KG1 (cell line): ENCODE measurements around the gene SS18L1.
"Not testable (repeated sequence)": the region's sequence is repeated elsewhere in the genome, so short reads cannot be mapped to it uniquely, and the experiment has no call there.

Experiments
- DNase-seq: peaks from one replicate; lab custom pipeline; 2025; lab: John Stamatoyannopoulos, UW

The SS18L1 gene

GRCh38 chr20:62143081-62143956, at the start of gene SS18L1, which contains the start of gene PSMA7:
TSS of gene SS18L1 (plus strand) at chr20:62143769. CDS start at chr20:62143821, 52 bp downstream.
TSS of gene PSMA7 (minus strand) at chr20:62143394. CDS start at chr20:62143303, 91 bp downstream.
- DNase-seq: peak; percentile 66

DNA sequence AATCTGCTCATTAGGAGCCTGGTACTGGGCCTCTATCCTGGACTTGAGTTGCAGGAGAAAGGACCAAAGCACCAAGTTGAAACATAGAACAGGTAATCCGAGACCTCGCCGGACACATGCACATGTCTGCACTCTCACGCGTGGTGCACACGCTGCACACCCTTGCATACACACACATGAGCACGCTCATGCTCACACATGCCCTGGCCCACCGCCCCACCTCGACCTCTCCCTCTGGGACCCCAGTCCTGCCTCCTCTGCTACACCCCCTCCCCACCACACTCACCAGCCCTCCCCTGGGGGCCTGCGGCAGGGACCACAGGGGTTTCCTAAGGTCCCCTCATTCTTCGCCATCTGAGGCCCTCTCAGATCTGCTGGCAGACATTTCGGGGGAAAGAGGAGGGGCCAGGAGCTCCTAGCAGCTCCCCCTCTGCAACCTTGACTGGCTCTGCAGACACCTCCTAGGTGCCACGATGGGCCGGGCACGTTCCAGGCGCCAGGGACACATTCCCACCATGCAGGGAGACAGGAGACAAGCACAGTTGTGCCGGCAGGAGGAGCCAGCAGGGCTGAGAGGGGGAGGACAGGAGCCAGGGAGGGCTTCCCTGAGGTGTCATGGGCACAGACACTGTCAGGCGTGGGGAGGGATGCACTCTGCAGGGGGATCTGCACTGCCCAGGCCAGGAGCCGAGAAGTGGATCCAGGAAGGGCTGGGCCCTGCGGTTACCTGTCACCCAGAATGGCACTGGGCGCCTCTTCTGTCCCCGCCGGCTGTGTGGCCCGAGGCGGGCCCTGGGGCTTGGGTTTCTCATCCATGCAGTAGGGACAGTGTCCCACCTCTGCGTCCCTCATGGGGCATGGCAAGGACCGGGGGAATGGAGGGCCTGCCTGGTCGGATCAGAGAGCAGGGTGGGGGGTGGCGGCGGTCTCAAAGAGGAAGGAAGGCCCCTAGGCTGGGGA, 46.9 kb upstream of the SS18L1 start:
- DNase-seq: no peak

DNA sequence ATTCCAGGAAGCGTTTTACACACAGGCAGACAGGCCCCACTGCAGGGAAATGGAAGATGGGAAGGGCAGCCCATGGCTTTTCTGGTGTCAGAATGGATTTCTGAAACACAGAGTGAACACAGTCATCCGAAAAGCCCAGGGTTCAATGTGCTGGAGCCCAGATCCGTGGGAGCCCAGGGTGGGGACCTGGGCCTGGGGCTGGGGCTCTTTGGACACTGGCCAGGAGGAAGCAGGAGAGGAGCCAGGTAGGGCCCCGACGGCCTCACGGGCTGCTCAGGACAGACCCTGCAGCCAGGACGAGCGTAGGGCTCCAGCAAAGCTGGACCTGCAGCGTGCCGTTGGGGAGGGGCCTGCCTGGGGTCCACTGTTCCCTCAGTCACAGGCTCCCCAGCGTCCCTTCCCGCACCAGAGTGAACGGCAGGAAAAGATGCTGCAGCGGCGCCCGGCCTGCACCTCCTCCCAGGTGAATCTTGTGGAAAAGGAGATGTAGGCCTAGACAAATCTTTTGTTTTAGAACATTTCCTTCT, 45.6 kb upstream of the SS18L1 start:
- no peak for DNase-seq

GRCh38 chr20:62101078-62101477, 42.5 kb upstream of the SS18L1 start:
- DNase-seq: no peak

DNA sequence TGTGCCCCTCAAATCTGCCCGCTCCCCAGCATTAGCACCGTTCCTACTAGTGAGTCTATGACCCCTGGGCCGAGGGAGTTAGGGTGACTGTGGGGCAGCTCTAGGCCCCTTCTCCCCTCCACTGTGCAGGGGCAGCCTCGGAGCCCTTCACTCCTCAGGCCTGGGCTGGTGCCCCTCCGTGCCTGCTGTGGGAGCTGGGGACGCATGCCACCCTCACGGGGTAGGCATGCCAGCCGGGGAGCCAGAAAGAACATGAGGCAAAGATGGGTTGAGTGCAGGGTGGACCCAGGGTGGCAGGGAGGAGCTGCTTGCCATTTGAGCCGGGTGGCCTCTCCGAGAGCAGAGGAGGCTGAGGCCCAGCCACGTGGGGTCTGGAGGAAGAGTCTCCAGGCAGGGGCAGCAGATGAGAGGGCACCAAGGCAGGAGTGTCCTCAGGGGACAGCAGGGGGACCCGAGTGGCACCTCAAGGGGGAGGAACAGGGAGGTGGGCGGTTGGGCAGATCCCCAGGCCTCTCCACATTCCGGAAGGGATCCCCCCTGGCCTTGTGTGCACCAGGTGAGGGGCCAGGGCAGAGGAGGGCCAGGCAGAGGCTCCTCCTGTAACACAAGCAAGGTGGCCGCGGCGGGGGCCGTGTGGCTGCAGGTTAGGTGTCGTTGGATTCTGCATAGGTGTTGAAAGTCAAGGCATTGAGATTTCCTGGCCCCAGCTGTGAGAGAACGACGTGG, 39.9 kb upstream of the SS18L1 start:
- DNase-seq: no peak

DNA sequence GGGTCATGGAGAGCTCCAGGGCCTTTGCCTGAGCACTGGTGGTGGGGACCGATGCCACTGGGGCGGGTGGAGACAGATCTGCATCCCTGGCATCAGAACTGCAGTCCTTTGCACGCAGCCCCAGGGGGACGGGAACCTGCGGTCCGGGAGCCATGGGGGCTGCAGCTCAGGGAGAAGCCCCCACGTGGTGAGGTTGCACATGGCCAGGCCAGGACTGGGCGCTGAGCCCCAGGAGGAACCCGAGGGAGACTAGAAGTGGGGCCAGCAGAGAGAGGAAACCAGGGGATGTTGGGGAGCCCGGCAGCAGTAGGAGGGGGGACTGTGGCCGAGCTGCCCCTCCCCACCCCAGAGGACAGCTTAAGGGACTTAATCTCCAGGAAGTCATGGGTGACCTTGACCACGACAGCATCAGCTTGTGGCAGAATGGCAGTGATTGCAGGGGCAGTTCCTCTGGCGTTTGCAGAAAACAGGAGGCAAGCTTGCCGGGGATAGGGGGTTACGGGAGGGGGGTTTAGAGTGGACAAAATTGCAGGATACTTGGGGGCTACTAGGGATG, 39.3 kb upstream of the SS18L1 start:
- no peak for DNase-seq

DNA sequence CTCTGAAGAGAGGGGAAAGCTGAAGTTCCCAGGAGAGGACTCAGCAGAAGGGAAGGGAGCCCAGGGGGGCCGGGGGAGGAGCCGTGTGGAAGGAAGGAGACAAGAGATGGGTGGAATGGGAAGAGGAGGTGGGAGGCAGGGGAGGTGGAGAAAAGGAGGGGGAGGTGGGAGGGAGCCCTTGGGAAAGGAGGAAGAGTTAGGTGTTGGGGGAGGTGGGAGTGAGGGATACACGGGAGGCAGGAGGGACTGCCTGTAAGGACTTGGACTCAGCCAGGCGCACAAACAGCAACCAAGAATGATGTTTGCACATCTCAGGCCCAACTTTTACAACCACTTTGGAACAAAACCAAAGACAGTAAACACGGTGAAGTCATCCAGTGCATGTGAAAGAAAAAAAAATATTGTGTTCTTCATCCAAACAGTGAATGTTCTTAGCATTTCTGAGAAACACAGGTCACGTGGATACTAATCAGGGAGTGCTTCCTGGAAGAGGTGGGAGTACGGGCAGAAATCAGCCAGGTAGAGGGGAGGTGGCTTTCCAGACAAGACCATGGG, 38.7 kb upstream of the SS18L1 start:
- no peak for DNase-seq

DNA sequence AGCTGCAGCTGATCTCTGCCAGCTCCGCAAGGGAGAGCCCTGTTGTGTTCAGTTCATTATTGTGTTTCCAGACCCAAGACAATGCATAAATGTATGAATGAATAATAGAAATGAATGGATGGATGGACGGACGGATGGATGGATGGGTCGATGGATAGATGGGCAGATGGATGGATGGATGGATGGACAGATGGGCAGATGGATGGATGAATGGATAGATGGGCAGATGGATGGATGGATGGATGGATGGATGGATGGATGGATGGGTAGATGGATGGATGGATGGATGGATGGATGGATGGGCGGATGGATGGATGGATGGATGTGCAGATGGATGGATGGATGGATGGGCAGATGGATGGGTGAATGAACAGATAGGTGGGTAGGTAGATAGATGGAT, 38.0 kb upstream of the SS18L1 start:
- no peak for DNase-seq

- DNase-seq: no peak
Measured at GRCh38 chr20:62111148-62111547, 32.4 kb upstream of the SS18L1 start.

- no peak for DNase-seq
Measured at GRCh38 chr20:62112368-62112767, 31.2 kb upstream of the SS18L1 start.

DNA sequence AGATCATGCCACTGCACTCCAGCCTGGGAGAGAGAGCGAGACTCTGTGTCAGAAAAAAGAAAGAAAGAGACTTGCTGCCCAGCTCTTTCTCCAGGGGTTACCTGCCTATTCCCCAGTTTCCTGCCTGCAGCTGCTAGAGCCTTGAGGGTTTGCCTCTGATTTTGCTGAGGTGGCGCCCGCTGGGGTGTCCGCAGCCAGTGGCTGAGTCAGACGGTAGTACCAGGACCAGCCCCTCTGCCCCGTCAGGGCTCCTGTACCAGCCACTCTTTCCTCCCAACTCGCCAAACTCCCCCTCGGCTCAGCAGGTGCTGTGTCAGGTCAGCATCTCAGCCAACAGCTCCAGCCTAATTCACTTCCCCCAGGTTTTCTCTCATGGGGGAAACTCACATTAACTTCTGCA, 28.7 kb upstream of the SS18L1 start:
- DNase-seq: no peak

DNA sequence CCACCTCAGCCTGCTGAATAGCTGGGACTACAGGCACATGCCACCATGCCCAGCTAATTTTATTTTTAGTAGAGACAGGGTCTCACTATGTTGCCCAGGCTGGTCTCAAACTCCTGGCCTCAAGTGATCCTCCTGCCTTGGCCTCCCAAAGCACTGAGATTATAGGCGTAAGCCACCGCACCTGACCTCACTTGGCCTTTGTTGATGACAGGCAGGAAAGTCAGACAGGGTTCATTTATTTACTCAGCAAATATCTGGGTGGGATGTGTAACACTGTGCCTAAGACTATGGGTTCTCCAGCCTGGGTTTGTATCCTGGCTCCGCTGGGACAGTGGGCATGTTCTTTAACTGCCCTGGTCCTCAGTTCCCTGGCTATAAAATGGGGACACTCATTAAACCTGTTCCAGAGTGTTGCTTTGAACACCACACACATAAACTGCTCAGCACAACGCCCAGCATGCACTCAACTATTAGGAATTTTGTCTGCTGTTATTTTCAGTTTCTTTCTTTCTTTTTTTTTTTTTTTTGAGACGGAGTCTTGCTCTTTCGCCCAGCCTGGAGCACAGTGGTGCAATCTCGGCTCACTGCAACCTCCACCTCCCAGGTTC, 27.7 kb upstream of the SS18L1 start:
- DNase-seq: not testable (repeated sequence)

DNA sequence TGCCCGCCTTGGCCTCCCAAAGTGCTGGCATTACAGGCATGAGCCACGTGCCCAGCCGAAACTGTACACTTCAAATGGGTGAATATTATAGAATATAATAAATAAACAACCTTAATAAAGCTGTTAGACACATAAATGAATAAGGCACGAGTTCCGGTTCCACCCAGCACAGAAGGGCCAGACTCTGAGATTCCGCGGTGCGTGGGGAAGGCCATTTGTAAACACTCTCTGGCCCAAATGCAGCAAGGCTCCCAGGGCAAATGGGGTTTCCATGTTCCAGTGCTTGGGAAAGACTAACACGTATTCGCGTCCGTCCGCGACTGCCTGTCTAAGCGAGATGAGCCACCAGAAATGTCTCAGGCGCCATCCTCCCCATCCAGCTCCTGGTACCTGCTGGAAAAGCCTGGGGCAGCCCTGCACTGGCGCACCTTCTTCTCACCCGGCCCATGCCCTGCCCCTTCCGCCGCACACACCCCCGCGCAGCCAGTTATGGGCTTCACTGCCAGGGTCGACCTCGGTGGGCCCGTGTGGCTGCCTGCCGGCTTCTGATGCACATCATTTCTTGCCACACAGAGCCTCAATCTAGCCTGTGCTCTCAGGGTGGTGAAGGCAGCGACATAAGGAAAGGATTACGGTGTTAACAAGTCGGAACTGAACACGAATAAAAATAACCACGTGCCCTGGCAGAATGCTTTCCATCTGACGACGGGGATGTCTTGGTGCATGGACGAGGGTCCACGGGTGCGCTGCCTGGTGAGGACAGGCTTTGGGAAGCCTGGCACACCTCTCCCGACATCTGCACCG, 26.8 kb upstream of the SS18L1 start:
- no peak for DNase-seq

- DNase-seq: no peak
Measured at GRCh38 chr20:62117362-62117646, 26.3 kb upstream of the SS18L1 start.

GRCh38 chr20:62117658-62118057, 25.9 kb upstream of the SS18L1 start:
- DNase-seq: peak; percentile 25

- no peak for DNase-seq
Measured at GRCh38 chr20:62118113-62119043, 25.2 kb upstream of the SS18L1 start.

DNA sequence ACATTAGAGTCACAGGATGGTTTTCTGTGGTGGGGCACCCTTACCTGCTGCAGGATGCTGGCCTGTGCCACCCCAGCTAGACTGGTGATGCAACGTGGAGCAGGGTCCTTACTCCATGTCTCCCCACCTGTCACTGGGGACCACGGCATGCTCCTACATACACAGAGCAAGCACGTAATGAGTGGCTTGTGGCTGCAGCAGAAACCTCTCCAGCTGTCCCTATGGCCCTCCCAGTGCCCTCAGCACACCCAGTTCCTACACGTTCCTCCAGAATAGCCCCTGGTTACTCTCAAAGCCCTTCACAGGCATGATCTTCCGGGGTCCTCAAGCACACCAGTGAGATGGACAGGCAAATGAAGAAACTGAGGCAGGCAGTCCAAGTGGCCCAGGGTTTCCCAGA, 24.5 kb upstream of the SS18L1 start:
- no peak for DNase-seq

DNA sequence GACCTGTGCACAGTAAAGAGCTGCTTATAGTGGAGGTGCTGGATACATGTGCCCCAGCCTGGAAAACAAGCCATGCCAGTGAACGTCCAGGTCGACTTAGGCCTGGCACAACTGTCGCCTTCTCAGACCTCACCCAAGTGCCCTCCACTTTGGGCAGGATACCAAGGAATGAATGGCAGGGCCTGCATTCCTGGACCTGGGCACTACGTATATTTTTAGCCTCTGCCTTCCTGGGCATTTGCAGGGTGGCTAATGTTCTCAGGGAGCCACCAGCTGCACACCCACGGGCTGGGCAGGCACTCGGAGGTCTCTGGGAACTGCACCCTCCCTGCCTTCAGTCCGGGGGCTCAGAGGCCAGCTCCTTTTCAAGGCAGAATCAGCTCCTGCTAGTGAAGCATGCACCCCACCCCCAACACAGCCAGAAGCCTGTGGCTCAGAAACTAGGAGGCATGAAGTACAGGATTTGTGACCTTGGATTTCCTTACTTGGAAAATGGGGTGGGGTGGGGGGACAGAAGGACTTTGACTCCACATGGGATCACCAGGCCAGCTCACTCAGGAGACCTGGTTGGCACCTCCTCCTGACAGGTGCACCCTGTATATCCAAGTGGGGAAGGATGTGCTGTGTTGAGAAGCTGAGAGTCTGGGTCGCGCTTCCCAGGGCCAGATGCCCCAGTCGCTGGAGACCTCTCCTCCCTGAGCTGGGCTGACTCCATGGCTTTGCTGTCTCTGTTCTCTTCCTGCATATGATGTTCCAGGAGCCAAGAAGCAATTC, 23.8 kb upstream of the SS18L1 start:
- no peak for DNase-seq
